Astrocyte (in vitro differentiated cells and primary cell): ENCODE data around the gene CRELD2. TPM values are rescaled to one million over a fixed set of nuclear protein-coding genes. Genes with fewer than 3 reads are reported as not detected.

ENCODE experiments used
- DNase-seq: peaks from one replicate; pipeline ENCODE4 v3.0.0-alpha.2; 2010; ENCODE audit warnings: low read depth
- FAIRE-seq: peaks from 2 replicates; lab custom pipeline; 2011; peaks lifted over from hg19 to GRCh38; lab: Jason Lieb, UNC
- H2AFZ ChIP-seq: 2 replicates; pipeline ENCODE4 v1.6.0; 2012; ENCODE audit warnings: low read depth, low read length, inconsistent platforms
- H3K27ac ChIP-seq: 2 replicates; pipeline ENCODE4 v1.5.1; 2011; ENCODE audit warnings: low read depth, low read length, inconsistent platforms
- H3K27me3 ChIP-seq: 2 replicates; pipeline ENCODE4 v1.6.0; 2011; ENCODE audit warnings: low read length, inconsistent platforms; ENCODE audit not compliant: insufficient read depth
- H3K36me3 ChIP-seq: 2 replicates; pipeline ENCODE4 v1.5.1; 2011; ENCODE audit warnings: low read length, inconsistent platforms; ENCODE audit not compliant: insufficient read depth
- H3K4me1 ChIP-seq: 2 replicates; pipeline ENCODE4 v1.5.1; 2011; ENCODE audit warnings: low read length, inconsistent platforms; ENCODE audit not compliant: insufficient read depth
- H3K4me2 ChIP-seq: 2 replicates; pipeline ENCODE4 v1.6.0; 2012; ENCODE audit warnings: low read length, inconsistent platforms
- H3K4me3 ChIP-seq: 2 replicates; pipeline ENCODE4 v1.5.1; 2011; ENCODE audit warnings: low read depth, mild to moderate bottlenecking, low read length, inconsistent platforms; ENCODE audit not compliant: insufficient read depth
- H3K79me2 ChIP-seq: 2 replicates; pipeline ENCODE4 v1.6.0; 2012; ENCODE audit warnings: mild to moderate bottlenecking, low read length, inconsistent platforms; ENCODE audit not compliant: insufficient read depth
- H3K9ac ChIP-seq: 2 replicates; pipeline ENCODE4 v1.6.0; 2012; ENCODE audit warnings: mild to moderate bottlenecking, low read length, inconsistent platforms
- H3K9me3 ChIP-seq: 2 replicates; pipeline ENCODE4 v1.5.1; 2012; ENCODE audit warnings: low read depth, mild to moderate bottlenecking, low read length, inconsistent platforms; ENCODE audit not compliant: insufficient read depth
- H4K20me1 ChIP-seq: 2 replicates; pipeline ENCODE4 v1.6.0; 2012; ENCODE audit warnings: low read length, inconsistent platforms; ENCODE audit not compliant: insufficient read depth
- H3K27ac Mint-ChIP-seq: one replicate; pipeline ENCODE4 v1.8.0; 2021; ENCODE audit warnings: mild to moderate bottlenecking, mixed read lengths; ENCODE audit not compliant: unreplicated experiment
- H3K27me3 Mint-ChIP-seq: one replicate; pipeline ENCODE4 v1.8.0; 2021; ENCODE audit warnings: low read depth, mixed read lengths; ENCODE audit not compliant: unreplicated experiment
- H3K36me3 Mint-ChIP-seq: one replicate; pipeline ENCODE4 v1.8.0; 2021; ENCODE audit warnings: low read depth, mixed read lengths; ENCODE audit not compliant: unreplicated experiment
- H3K4me1 Mint-ChIP-seq: one replicate; pipeline ENCODE4 v1.8.0; 2021; ENCODE audit warnings: low read depth, mixed read lengths; ENCODE audit not compliant: unreplicated experiment
- H3K4me3 Mint-ChIP-seq: one replicate; pipeline ENCODE4 v1.8.0; 2021; ENCODE audit warnings: mild to moderate bottlenecking, moderate library complexity, mixed read lengths; ENCODE audit not compliant: unreplicated experiment
- H3K9me3 Mint-ChIP-seq: one replicate; pipeline ENCODE4 v1.8.0; 2021; ENCODE audit warnings: mild to moderate bottlenecking, mixed read lengths; ENCODE audit not compliant: unreplicated experiment
- CTCF ChIP-seq: IDR thresholded peaks from 2 replicates; pipeline ENCODE4 v1.5.1; 2011; ENCODE audit warnings: low read depth, mild to moderate bottlenecking, inconsistent platforms, low read length, moderate library complexity; ENCODE audit not compliant: insufficient read depth
- EZH2 ChIP-seq: IDR thresholded peaks from 2 replicates; pipeline ENCODE4 v1.6.1; 2012; ENCODE audit warnings: mild to moderate bottlenecking, low read length, inconsistent platforms; ENCODE audit not compliant: insufficient read depth
- total RNA-seq: library from RNA; stranded (reverse); gene quantifications from 2 replicates; pipeline ENCODE4 v1.2.1, GENCODE V29; 2021

The CRELD2 gene
- total RNA-seq, 1 donor from 2014 or later, result 49.6 TPM

- H3K4me3 Mint-ChIP-seq, result no peak overlapping the region
- no peak for DNase-seq
- TF ChIP-seq EZH2 (no peak), CTCF (no peak)
Measured at GRCh38 chr22:49965091-49966040, 46.9 kb downstream of the CRELD2 start.

DNA sequence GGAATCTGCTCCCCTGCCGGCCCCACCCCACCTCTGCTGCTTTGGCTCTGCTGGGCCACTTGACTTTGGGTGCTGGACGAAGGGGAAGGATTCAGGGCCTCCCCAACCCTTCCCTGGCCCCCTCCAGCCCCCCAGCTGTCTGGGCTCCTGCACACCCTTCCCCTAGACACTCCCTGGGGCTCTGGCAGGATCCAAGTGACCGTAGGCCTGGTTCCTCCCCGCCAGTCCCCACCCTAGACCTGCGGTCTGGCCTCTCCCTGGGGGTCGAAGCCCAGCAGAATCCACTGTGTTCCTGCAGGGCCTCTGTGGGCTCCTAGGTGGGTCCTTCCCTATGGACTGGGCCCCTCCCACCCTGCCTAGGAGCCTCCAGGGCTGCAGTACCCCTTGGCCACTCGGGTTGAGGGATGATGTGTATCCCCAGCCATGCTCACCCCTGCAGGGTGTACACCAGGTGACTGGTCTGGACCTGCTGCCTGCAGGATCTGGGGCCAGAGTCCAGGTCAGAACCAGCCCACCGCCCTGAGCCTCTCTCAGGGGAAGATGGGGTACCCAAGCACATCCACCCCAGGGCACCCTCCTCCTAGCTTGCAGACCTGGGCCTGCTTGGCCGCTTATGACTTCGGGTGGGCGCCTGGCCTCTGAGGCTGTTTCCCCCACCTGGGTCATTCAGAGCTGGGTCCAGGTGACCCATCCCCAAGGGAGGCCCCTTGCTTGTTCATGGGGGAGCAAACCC lies 47.8 kb downstream of the CRELD2 start:
- no peak overlapping the region for H3K9ac ChIP-seq
- DNase-seq, result no peak
- TF ChIP-seq EZH2 (no peak), CTCF (no peak)
- no peak overlapping the region for H3K27ac ChIP-seq
- no peak for FAIRE-seq
- no peak overlapping the region for H2AFZ ChIP-seq
- Mint-ChIP-seq H3K9me3 (peaks cover 2% of the 10 kb centered on the region), H3K36me3 (peaks cover 7% of the 10 kb centered on the region), H3K4me1 (peaks cover 8% of the 10 kb centered on the region), H3K4me3 (no peak overlapping the region), H3K27me3 (peaks cover 2% of the 10 kb centered on the region), H3K27ac (no peak overlapping the region)
- no peak overlapping the region for H3K4me3 ChIP-seq
- peaks cover 55% of the 10 kb centered on the region for H4K20me1 ChIP-seq
- no peaks in the 10 kb centered on the region for H3K9me3 ChIP-seq
- H3K79me2 ChIP-seq, result peaks cover 33% of the 10 kb centered on the region
- no peak overlapping the region for H3K4me2 ChIP-seq
- H3K36me3 ChIP-seq, result peaks cover 2% of the 10 kb centered on the region
- H3K27me3 ChIP-seq, result no peaks in the 10 kb centered on the region
- H3K4me1 ChIP-seq, result peaks cover 34% of the 10 kb centered on the region

More at GRCh38 chr22:49965091-49966040, 46.9 kb downstream of the CRELD2 start:
- Histone ChIP-seq H3K79me2 (peaks cover 38% of the 10 kb centered on the region), H3K27me3 (no peaks in the 10 kb centered on the region), H3K36me3 (peaks cover 2% of the 10 kb centered on the region), H3K4me3 (no peak overlapping the region), H4K20me1 (peaks cover 55% of the 10 kb centered on the region), H3K4me2 (no peak overlapping the region), H3K27ac (no peak overlapping the region), H3K4me1 (peaks cover 26% of the 10 kb centered on the region), H2AFZ (no peak overlapping the region), H3K9ac (no peak overlapping the region), H3K9me3 (no peaks in the 10 kb centered on the region)
- FAIRE-seq, result no peak
- peaks cover 4% of the 10 kb centered on the region for H3K36me3 Mint-ChIP-seq
- peaks cover 4% of the 10 kb centered on the region for H3K4me1 Mint-ChIP-seq
- H3K27me3 Mint-ChIP-seq, result no peaks in the 10 kb centered on the region
- no peaks in the 10 kb centered on the region for H3K9me3 Mint-ChIP-seq
- no peak overlapping the region for H3K27ac Mint-ChIP-seq
